ENCODE data around the gene TPM3. TPM values are rescaled to one million over a fixed set of nuclear protein-coding genes. Genes with fewer than 3 reads are reported as not detected.

TPM3 gene
- total and polyA plus RNA-seq, 10 donors: 221 to 596 (median 429) TPM

- peak overlapping the region in 1 of 8 donors; percentile 93 for H3K4me3 ChIP-seq
- TF ChIP-seq POLR2AphosphoS5 (IDR thresholded peaks at IDR 0.05) (no peak), CTCF (IDR thresholded peaks at IDR 0.05 in 8 of 11, conservative IDR thresholded peaks at IDR 0.05 in 3 of 11) (no peak), POLR2A (IDR thresholded peaks at IDR 0.05) (no peak)
- H3K36me3 ChIP-seq: peaks cover 0 to 71% (median 33%) of the 10 kb centered on the region in 6 donors
- no peaks in the 10 kb centered on the region for H3K27me3 ChIP-seq (replicated peaks in 1 of 7)
- H3K27ac ChIP-seq: peak overlapping the region in 7 of 8 donors; percentile 44 to 99 (median 97)
- WGBS, 5 donors: 16 to 28% (median 21%) methylated on average over 2 of the region's 2 CpGs
- intact Hi-C loops (cut with DNase I; ENCODE audit: low total_unique reads): no loop called here
- peaks cover 63 to 87% (median 73%) of the 10 kb centered on the region in 6 donors for H3K4me1 ChIP-seq
- no peaks in the 10 kb centered on the region for H3K9me3 ChIP-seq
- no peak for DNase-seq
Observed at GRCh38 chr1:154178013-154178412, 13.9 kb downstream of the TPM3 start.

- WGBS, 5 donors: 12 to 20% (median 15%) methylated on average over 2 of the region's 2 CpGs
- DNase-seq: no peak
- Histone ChIP-seq H3K4me3 (peak overlapping the region in 1 of 8 donors; percentile 0), H3K4me1 (peaks cover 57 to 93% (median 65%) of the 10 kb centered on the region in 6 donors), H3K36me3 (peaks cover 0 to 88% (median 50%) of the 10 kb centered on the region in 6 donors), H3K9me3 (no peaks in the 10 kb centered on the region), H3K27me3 (replicated peaks in 1 of 7) (no peaks in the 10 kb centered on the region), H3K27ac (peak overlapping the region in 6 of 8 donors; percentile 19 to 99 (median 80))
- no peak for TF ChIP-seq CTCF (IDR thresholded peaks at IDR 0.05 in 8 of 11, conservative IDR thresholded peaks at IDR 0.05 in 3 of 11)
- TF ChIP-seq POLR2A (IDR thresholded peaks at IDR 0.05): no peak
- no peak for TF ChIP-seq POLR2AphosphoS5 (IDR thresholded peaks at IDR 0.05)
- intact Hi-C loops (cut with DNase I; ENCODE audit: low total_unique reads): no loop called here
Observed at GRCh38 chr1:154176337-154176736, 15.6 kb downstream of the TPM3 start.

- WGBS, 5 donors: 67 to 84% (median 82%) methylated on average over 4 of the region's 4 CpGs
- intact Hi-C loops (cut with DNase I; ENCODE audit: low total_unique reads): no loop called here
- no peak overlapping the region for H3K4me3 ChIP-seq
- DNase-seq: no peak
- peaks cover 3 to 100% (median 67%) of the 10 kb centered on the region in 6 donors for H3K36me3 ChIP-seq
- no peaks in the 10 kb centered on the region for H3K9me3 ChIP-seq
- H3K27me3 ChIP-seq (replicated peaks in 1 of 7): no peaks in the 10 kb centered on the region
- TF ChIP-seq CTCF (IDR thresholded peaks at IDR 0.05 in 8 of 11, conservative IDR thresholded peaks at IDR 0.05 in 3 of 11): no peak
- TF ChIP-seq POLR2A (IDR thresholded peaks at IDR 0.05): no peak
- TF ChIP-seq POLR2AphosphoS5 (IDR thresholded peaks at IDR 0.05): no peak
- peaks cover 40 to 93% (median 49%) of the 10 kb centered on the region in 6 donors for H3K4me1 ChIP-seq
- H3K27ac ChIP-seq: no peak overlapping the region
Observed at GRCh38 chr1:154174654-154175053, 17.2 kb downstream of the TPM3 start.

GRCh38 chr1:154171880-154172279 is 20.0 kb downstream of the TPM3 start:
- 90 to 94% (median 94%) methylated on average over 5 of the region's 5 CpGs for WGBS, 5 donors
- DNase-seq: no peak
- intact Hi-C loops (cut with DNase I; ENCODE audit: low total_unique reads): no loop called here
- H3K27me3 ChIP-seq (replicated peaks in 1 of 7): no peaks in the 10 kb centered on the region
- no peaks in the 10 kb centered on the region for H3K9me3 ChIP-seq
- H3K27ac ChIP-seq: no peak overlapping the region
- TF ChIP-seq CTCF (IDR thresholded peaks at IDR 0.05 in 8 of 11, conservative IDR thresholded peaks at IDR 0.05 in 3 of 11) (no peak), POLR2AphosphoS5 (IDR thresholded peaks at IDR 0.05) (no peak), POLR2A (IDR thresholded peaks at IDR 0.05) (no peak)
- peaks cover 13 to 74% (median 24%) of the 10 kb centered on the region in 6 donors for H3K4me1 ChIP-seq
- H3K36me3 ChIP-seq: peaks cover 3 to 100% (median 92%) of the 10 kb centered on the region in 6 donors
- no peak overlapping the region for H3K4me3 ChIP-seq
